ENCODE results near the gene CSRP3. TPM values are rescaled to one million over a fixed set of nuclear protein-coding genes. Genes with fewer than 3 reads are reported as not detected.

Gene CSRP3
- total RNA-seq, 4 donors from 2014 or later: not detected

DNA sequence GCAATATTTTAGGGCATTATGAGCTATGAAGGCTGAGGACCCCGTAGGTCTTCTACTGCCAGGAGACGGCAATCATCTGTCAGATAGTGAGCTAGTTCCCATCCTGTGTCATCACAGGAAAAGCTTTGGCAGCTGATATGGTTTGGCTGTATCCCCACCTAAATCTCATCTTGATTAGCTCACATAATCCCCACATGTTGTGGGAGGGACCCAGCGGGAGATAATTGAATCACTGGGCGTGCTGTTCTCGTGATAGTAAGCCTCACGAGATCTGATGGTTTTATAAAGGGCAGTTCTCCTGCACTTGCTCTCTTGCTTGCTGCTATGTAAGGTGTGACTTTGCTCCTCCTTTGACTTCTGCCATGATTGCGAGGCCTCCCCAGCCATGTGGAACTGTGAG lies 18.1 kb downstream of the CSRP3 start:
- DNase-seq: no peak
- no peaks in the 10 kb centered on the region for H3K27me3 ChIP-seq
- no peaks in the 10 kb centered on the region for H3K4me1 ChIP-seq
- H3K36me3 ChIP-seq: no peaks in the 10 kb centered on the region
- no peak overlapping the region for H3K27ac ChIP-seq
- no peaks in the 10 kb centered on the region for H3K9me3 ChIP-seq
- TF ChIP-seq, protein P1, sequence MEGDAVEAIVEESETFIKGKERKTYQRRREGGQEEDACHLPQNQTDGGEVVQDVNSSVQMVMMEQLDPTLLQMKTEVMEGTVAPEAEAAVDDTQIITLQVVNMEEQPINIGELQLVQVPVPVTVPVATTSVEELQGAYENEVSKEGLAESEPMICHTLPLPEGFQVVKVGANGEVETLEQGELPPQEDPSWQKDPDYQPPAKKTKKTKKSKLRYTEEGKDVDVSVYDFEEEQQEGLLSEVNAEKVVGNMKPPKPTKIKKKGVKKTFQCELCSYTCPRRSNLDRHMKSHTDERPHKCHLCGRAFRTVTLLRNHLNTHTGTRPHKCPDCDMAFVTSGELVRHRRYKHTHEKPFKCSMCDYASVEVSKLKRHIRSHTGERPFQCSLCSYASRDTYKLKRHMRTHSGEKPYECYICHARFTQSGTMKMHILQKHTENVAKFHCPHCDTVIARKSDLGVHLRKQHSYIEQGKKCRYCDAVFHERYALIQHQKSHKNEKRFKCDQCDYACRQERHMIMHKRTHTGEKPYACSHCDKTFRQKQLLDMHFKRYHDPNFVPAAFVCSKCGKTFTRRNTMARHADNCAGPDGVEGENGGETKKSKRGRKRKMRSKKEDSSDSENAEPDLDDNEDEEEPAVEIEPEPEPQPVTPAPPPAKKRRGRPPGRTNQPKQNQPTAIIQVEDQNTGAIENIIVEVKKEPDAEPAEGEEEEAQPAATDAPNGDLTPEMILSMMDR (IDR thresholded peaks at IDR 0.05): no peak
- TF ChIP-seq POLR2A (IDR thresholded peaks at IDR 0.05): no peak
- H3K4me3 ChIP-seq: no peak overlapping the region

DNA sequence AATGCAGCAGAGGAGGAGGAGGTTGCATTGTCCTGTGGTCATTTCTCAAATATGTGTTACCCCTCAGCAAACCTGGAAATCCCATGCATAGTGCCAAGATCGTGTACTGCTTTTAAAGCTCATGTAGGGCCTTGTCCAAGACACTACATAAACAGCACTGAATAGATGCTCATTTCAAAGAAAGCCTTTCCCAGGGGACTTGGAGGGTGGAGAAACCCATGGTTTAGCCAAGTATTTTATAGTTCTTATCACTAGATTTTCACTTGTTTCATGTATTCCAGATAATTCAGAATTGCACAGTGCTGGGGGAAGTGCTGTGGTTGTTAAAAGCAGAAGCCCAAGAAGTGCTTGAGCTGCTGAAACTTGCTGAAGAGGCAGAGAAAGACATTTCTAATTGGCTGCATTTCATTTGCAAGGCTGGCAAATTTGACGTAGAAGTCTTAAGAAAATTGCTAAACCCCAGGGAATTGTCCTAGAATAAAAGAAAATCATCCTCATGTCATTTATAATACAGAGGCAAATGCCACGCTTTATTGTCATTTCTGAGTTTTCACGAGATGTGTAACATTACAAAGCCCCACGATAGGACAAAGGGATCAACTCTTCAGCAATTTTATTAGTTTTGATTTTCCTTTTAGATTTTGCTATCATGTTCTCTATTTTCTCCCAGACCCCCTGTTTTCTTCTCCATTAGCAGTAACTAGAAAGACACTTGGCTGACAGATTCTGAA lies 20.1 kb downstream of the CSRP3 start:
- no peak overlapping the region for H3K27ac ChIP-seq
- H3K27me3 ChIP-seq: no peaks in the 10 kb centered on the region
- no peaks in the 10 kb centered on the region for H3K9me3 ChIP-seq
- no peak for DNase-seq
- H3K36me3 ChIP-seq: peaks cover 0 to 4% (median 0%) of the 10 kb centered on the region in 3 donors
- no peak overlapping the region for H3K4me3 ChIP-seq
- no peaks in the 10 kb centered on the region for H3K4me1 ChIP-seq
- TF ChIP-seq, protein P1 (IDR thresholded peaks at IDR 0.05): no peak
- no peak for TF ChIP-seq POLR2A (IDR thresholded peaks at IDR 0.05)

DNA sequence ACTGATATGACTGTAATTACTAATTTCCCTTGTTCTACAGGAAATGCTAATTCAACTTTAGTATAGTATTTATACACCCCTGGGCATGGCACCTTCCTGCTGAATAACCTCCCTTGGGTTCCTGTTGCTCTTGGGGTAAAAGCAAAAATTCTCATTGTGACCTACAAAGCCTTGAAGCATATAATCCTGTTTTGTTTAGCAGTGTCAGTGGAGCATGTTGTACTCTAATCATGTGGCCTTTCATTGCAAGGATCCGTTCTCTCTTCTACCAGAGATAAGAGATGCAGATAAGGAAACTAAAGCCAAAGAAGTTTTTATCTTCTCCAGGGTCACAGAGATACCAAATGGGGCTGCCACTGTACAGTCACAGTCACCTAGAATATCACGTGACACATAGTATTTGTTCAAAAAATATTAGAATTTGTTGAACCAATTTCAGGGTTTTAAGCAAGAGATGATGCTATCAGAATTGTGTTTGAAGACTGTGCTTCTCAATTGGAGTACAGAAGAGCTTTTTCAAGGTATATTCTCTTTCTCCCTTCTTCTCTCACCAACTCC lies 25.1 kb downstream of the CSRP3 start:
- Histone ChIP-seq H3K36me3 (peaks cover 0 to 46% (median 0%) of the 10 kb centered on the region in 3 donors), H3K4me3 (no peak overlapping the region), H3K4me1 (no peaks in the 10 kb centered on the region), H3K9me3 (no peaks in the 10 kb centered on the region), H3K27me3 (no peaks in the 10 kb centered on the region), H3K27ac (no peak overlapping the region)
- TF ChIP-seq, protein P1 (IDR thresholded peaks at IDR 0.05): no peak
- TF ChIP-seq POLR2A (IDR thresholded peaks at IDR 0.05): no peak
- DNase-seq: no peak

DNA sequence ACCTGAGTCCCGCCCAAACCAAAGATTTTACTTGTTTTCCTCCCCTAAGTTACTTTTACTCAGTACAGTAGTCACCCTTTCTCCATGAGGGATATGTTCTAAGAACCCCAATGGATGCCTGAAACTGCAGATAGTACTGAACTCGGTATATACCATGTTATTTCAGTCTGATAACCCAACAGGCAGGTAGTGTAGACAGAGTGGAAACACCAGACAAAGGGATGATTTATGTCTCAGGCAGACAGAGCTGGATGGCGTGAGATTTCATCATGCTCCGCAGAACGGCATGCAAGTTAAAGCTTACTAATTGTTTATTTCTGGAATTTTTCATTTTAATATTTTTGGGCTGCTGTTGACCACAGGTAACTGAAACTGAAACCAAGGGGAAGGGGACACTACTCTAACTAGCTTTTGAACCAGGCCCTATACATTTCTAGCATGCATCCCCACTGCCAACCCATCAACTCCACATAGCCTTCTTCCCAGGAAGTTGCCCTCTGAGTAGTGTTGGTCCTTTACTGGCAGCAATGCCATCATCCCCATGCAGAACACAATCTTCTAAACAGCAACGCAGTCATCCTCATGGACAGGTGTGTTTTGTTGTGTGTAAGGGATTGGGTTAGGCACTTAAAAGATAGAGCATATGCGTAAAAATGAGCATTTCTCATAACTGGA lies 27.7 kb downstream of the CSRP3 start:
- no peaks in the 10 kb centered on the region for H3K9me3 ChIP-seq
- peaks cover 0 to 63% (median 0%) of the 10 kb centered on the region in 3 donors for H3K36me3 ChIP-seq
- H3K4me1 ChIP-seq: no peaks in the 10 kb centered on the region
- no peaks in the 10 kb centered on the region for H3K27me3 ChIP-seq
- H3K27ac ChIP-seq: no peak overlapping the region
- TF ChIP-seq POLR2A (IDR thresholded peaks at IDR 0.05): no peak
- TF ChIP-seq, protein P1 (IDR thresholded peaks at IDR 0.05): no peak
- no peak for DNase-seq
- H3K4me3 ChIP-seq: no peak overlapping the region

DNA sequence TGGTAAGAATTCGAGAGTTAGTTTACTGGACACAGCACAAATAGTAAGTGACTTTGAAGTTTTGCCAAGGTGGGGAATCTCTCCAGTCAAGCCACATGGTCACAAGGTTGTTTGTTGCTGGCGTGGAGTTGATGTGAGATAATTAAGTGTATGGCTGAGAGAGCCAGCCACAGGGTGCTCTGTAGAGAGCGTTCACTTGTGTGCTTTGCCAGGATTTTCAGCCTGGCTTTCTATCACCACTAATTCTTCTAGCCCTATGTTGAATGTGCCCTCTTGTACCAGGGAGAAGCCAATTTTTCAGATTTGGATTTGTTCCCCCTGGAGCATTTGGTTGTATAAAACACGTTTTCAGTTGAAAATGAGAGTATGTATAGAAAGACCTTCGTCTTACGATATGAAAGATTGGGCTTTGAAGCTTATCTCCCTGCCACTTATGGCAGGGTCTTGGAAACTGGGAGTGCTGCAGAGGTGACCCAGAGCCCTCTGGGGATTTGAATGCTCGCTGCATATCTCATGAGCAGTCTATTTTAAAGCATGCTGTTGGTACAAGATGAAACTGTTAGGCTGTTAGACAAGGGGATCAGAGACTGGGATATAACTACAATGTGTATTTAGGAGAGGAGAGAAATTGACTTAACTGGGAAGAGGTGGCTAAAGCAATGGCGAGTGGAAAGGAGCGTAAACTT lies 28.6 kb downstream of the CSRP3 start:
- Histone ChIP-seq H3K4me3 (no peak overlapping the region), H3K4me1 (no peaks in the 10 kb centered on the region), H3K27ac (no peak overlapping the region), H3K36me3 (peaks cover 0 to 69% (median 0%) of the 10 kb centered on the region in 3 donors), H3K9me3 (no peaks in the 10 kb centered on the region), H3K27me3 (no peaks in the 10 kb centered on the region)
- no peak for TF ChIP-seq POLR2A (IDR thresholded peaks at IDR 0.05)
- TF ChIP-seq, protein P1 (IDR thresholded peaks at IDR 0.05): no peak
- no peak for DNase-seq
